GM18861 (cell line): ENCODE data around the gene CFAP52.
"Not testable (repeated sequence)": the region's sequence is repeated elsewhere in the genome, so short reads cannot be mapped to it uniquely, and the experiment has no call there.

Experiments used
- ATAC-seq: cut with Tn5 transposase; IDR thresholded peaks from one replicate; pipeline ENCODE4 v1.9.1; 2021; ENCODE audit not compliant: unreplicated experiment

The CFAP52 gene, protein sequence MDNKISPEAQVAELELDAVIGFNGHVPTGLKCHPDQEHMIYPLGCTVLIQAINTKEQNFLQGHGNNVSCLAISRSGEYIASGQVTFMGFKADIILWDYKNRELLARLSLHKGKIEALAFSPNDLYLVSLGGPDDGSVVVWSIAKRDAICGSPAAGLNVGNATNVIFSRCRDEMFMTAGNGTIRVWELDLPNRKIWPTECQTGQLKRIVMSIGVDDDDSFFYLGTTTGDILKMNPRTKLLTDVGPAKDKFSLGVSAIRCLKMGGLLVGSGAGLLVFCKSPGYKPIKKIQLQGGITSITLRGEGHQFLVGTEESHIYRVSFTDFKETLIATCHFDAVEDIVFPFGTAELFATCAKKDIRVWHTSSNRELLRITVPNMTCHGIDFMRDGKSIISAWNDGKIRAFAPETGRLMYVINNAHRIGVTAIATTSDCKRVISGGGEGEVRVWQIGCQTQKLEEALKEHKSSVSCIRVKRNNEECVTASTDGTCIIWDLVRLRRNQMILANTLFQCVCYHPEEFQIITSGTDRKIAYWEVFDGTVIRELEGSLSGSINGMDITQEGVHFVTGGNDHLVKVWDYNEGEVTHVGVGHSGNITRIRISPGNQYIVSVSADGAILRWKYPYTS

GRCh38 chr17:9576521-9577372 lies at the start of gene CFAP52:
TSS of gene CFAP52 (plus strand) at chr17:9576642. CDS start at chr17:9576696, 54 bp downstream.
- no peak for ATAC-seq

DNA sequence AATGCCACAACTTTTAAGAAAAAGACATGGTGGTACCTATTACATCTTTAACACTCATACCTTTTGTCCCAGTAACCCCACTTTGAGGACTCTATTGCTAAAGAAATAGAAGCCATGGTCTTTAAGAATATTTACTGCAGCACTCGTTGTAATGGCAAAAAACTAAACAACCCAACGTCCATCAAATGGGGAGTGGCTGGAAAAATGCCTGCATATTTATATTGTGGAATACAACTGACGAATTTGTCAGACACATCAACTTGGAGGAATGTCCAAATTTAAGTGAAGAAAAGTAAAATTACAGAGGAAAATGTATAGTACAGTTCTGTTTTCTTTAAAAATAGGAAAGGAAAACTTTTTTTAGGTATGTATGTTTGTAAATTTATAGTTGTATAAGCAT lies 48.7 kb upstream of the CFAP52 start:
- ATAC-seq: no peak

GRCh38 chr17:9529033-9529700 lies 47.3 kb upstream of the CFAP52 start:
- no peak for ATAC-seq

DNA sequence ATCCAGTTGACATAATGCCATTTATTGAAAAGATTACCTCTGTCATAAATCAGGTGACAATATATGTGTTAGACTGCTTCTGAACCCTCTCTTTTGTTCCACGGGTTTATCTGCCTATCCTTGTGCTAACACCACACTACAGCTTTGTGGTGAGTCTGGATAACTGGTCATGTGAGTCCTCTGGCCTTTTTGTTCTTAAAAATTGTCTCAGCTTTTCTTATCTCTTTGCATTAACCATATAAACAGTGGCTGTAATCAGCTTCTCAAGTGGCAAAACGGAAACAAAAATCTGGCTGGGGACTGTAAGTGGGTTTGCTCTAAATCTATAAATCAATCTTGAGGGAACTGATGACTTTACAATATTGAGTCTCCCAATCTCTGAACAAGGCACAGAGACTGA lies 45.4 kb upstream of the CFAP52 start:
- ATAC-seq: no peak

DNA sequence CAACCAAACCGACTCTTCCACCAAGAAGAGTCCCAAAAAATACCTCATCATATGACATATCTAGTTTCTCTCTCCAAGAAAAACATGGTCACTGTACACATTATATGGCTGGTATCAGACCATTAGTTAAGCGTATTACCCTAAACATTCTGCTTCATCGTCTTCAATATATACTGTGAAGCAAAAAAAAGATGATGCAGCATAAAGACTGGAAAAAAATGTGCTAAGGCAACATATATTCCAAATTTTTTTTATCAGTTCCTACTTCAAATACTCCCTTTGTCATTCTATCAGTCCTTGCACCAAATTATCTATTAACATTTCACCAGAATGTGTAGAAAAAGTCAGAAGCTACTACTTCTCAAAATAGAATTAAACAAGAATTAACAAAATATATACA lies 43.7 kb upstream of the CFAP52 start:
- ATAC-seq: no peak

GRCh38 chr17:9533441-9533840 lies 43.0 kb upstream of the CFAP52 start:
- ATAC-seq: no peak

- ATAC-seq: no peak
Observed at GRCh38 chr17:9536061-9536460, 40.4 kb upstream of the CFAP52 start.

GRCh38 chr17:9537177-9537776 lies 39.2 kb upstream of the CFAP52 start:
- no peak for ATAC-seq

- no peak for ATAC-seq
Observed at GRCh38 chr17:9538626-9539025, 37.8 kb upstream of the CFAP52 start.

- ATAC-seq: no peak
Observed at GRCh38 chr17:9541718-9542117, 34.7 kb upstream of the CFAP52 start.

DNA sequence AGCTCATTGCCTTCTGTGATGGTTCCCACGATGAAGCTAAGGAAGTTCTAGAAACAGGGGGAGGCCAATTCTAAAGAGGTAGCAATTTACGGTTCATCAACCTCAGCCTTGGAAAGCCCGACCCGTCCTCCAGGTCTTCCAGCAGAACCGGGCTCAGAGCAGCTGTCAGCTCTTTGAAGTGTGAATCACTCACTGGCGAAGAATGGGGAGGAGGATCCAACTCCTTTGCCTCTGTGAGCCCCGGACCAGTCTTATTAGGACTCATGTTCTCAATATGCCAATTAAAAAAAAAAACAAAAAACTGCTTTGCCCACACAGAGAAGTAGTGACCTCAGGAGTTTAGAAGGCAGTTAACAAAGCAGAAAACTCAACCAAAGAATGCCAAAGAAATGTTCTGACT lies 32.2 kb upstream of the CFAP52 start:
- no peak for ATAC-seq

GRCh38 chr17:9549215-9549614 lies 27.2 kb upstream of the CFAP52 start:
- ATAC-seq: no peak

DNA sequence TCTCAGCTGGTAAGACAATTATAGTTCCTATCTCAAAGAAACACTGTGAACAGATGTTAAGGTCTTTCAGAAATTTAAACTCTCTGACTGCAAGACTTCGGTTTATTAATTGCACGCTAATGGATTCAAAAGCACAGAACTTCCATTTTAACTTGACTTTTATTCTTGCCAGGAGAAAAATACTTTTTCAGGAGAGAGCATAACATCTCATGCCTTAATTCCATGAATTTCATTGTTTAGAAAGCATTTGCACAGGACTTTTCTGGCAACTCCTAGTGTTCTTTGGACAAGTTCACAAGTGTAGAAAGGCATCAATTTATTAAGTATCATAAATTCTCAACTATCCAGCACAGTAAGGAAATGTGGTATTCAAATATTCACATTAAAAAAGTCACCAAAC lies 23.3 kb upstream of the CFAP52 start:
- ATAC-seq: no peak

DNA sequence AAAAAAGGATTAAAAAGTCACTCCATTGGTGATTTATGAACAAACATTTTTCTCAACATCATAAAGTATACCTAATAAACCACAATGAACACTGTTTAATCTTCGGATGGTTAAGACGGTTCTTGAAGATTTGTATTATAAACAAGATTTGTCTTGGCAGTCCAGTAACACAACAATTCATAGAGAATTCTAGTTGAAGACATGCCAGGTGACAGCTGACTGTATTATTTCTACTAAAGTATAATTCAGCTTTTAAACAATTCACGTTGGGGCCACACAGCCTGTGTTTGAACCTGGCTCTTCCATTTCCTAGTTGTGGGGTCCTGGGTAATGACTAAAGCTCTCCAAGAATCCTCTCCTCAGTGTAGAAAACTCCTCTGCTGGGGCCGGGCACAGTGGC lies 22.8 kb upstream of the CFAP52 start:
- no peak for ATAC-seq

- not testable (repeated sequence) for ATAC-seq
Observed at GRCh38 chr17:9554715-9555114, 21.7 kb upstream of the CFAP52 start.

GRCh38 chr17:9557161-9557755 lies 19.2 kb upstream of the CFAP52 start:
- ATAC-seq: no peak

GRCh38 chr17:9557857-9558256 lies 18.6 kb upstream of the CFAP52 start:
- ATAC-seq: no peak

- ATAC-seq: no peak
Observed at GRCh38 chr17:9564104-9564503, 12.3 kb upstream of the CFAP52 start.

DNA sequence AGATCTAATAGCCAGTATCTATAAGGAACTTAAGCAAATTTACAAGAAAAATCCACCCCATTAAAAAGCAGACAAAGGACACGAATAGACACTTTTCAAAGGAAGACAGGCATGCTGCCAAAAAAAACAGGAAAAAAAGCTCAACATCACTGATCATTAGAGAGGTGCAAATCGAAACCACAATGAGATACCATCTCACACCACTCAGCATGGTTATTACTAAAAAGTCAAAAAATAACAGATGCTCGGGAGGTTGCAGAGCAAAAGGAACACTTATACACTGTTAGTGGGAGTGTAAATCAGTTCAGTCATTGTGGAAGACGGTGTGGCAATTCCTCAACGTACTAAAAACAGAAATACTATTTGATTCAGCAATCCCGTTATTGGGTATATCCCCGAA lies 10.4 kb upstream of the CFAP52 start:
- no peak for ATAC-seq

- ATAC-seq: not testable (repeated sequence)
Observed at GRCh38 chr17:9566739-9567138, 9.7 kb upstream of the CFAP52 start.
